ENCODE measurements around the gene PRDM13. TPM values are rescaled to one million over a fixed set of nuclear protein-coding genes. Genes with fewer than 3 reads are reported as not detected.
A peak's percentile ranks its signal among the peaks of the same experiment; 100 is the strongest.

The PRDM13 gene
- total RNA-seq, 1 donor from 2014 or later, result not detected

GRCh38 chr6:99587792-99588191 is 18.8 kb upstream of the PRDM13 start:
- intact Hi-C loops (cut with DNase I), result loop anchor here (10.0 kb wide), 1 partner anchor 157 kb away; no protein-coding TSS in a partner anchor
- H3K36me3 ChIP-seq, result no peaks in the 10 kb centered on the region
- DNase-seq (ENCODE audit: extremely low spot score in 2 of 2), result no peak
- H3K4me1 ChIP-seq, result peaks cover 20% of the 10 kb centered on the region
- H3K9me3 ChIP-seq, result no peaks in the 10 kb centered on the region
- no peak overlapping the region for H3K27ac ChIP-seq
- no peak overlapping the region for H3K4me3 ChIP-seq
- H3K27me3 ChIP-seq, result no peaks in the 10 kb centered on the region
- no peak for TF ChIP-seq POLR2A (IDR thresholded peaks at IDR 0.05)
- no peak for TF ChIP-seq POLR2AphosphoS5 (IDR thresholded peaks at IDR 0.05; ENCODE audit: insufficient read depth in 1 of 2, low read depth in 1 of 2)
- no peak for TF ChIP-seq CTCF (IDR thresholded peaks at IDR 0.05)

- H3K36me3 ChIP-seq, result no peaks in the 10 kb centered on the region
- H3K9me3 ChIP-seq, result no peaks in the 10 kb centered on the region
- H3K27ac ChIP-seq, result no peak overlapping the region
- peaks cover 20% of the 10 kb centered on the region for H3K4me1 ChIP-seq
- no peak for DNase-seq (ENCODE audit: extremely low spot score in 2 of 2)
- intact Hi-C loops (cut with DNase I), result loop anchor here (10.0 kb wide), 1 partner anchor 156 kb away; no protein-coding TSS in a partner anchor
- TF ChIP-seq CTCF (IDR thresholded peaks at IDR 0.05) (no peak), POLR2A (IDR thresholded peaks at IDR 0.05) (no peak), POLR2AphosphoS5 (IDR thresholded peaks at IDR 0.05; ENCODE audit: insufficient read depth in 1 of 2, low read depth in 1 of 2) (no peak)
- H3K4me3 ChIP-seq, result peak overlapping the region; percentile 45 to 55
- no peaks in the 10 kb centered on the region for H3K27me3 ChIP-seq
Measured at GRCh38 chr6:99588618-99589289, 17.9 kb upstream of the PRDM13 start.

- Histone ChIP-seq H3K4me1 (peaks cover 20% of the 10 kb centered on the region), H3K9me3 (no peaks in the 10 kb centered on the region), H3K4me3 (peak overlapping the region; percentile 45 to 55), H3K27me3 (no peaks in the 10 kb centered on the region), H3K36me3 (no peaks in the 10 kb centered on the region), H3K27ac (no peak overlapping the region)
- intact Hi-C loops (cut with DNase I), result loop anchor here (10.0 kb wide), 1 partner anchor 156 kb away; no protein-coding TSS in a partner anchor
- DNase-seq (ENCODE audit: extremely low spot score in 2 of 2), result no peak
- TF ChIP-seq POLR2A (IDR thresholded peaks at IDR 0.05), result no peak
- TF ChIP-seq CTCF (IDR thresholded peaks at IDR 0.05), result no peak
- TF ChIP-seq POLR2AphosphoS5 (IDR thresholded peaks at IDR 0.05; ENCODE audit: insufficient read depth in 1 of 2, low read depth in 1 of 2), result no peak
Measured at GRCh38 chr6:99589290-99589672, 17.4 kb upstream of the PRDM13 start.

- no peak for DNase-seq (ENCODE audit: extremely low spot score in 2 of 2)
- Histone ChIP-seq H3K27ac (no peak overlapping the region), H3K9me3 (no peaks in the 10 kb centered on the region), H3K36me3 (no peaks in the 10 kb centered on the region), H3K4me1 (peaks cover 20% of the 10 kb centered on the region), H3K4me3 (no peak overlapping the region), H3K27me3 (no peaks in the 10 kb centered on the region)
- TF ChIP-seq POLR2AphosphoS5 (IDR thresholded peaks at IDR 0.05; ENCODE audit: insufficient read depth in 1 of 2, low read depth in 1 of 2), result no peak
- no peak for TF ChIP-seq POLR2A (IDR thresholded peaks at IDR 0.05)
- TF ChIP-seq CTCF (IDR thresholded peaks at IDR 0.05), result no peak
- intact Hi-C loops (cut with DNase I), result loop anchor here (10.0 kb wide), 1 partner anchor 155 kb away; no protein-coding TSS in a partner anchor
Measured at GRCh38 chr6:99589907-99590493, 16.6 kb upstream of the PRDM13 start.

Data from vagina (tissue), 2 donors.